Bronchial epithelial cell (primary cell): ENCODE data around the gene TTC39A. TPM values are rescaled to one million over a fixed set of nuclear protein-coding genes. Genes with fewer than 3 reads are reported as not detected.

Experiments used
- DNase-seq: peaks from one replicate; pipeline ENCODE4 v3.0.0-alpha.2; 2010; ENCODE audit warnings: low read depth
- FAIRE-seq: peaks from 2 replicates; lab custom pipeline; 2011; peaks lifted over from hg19 to GRCh38; lab: Jason Lieb, UNC
- H3K27me3 ChIP-seq: 2 replicates; pipeline ENCODE4 v1.5.1; 2011; ENCODE audit warnings: low read length; ENCODE audit not compliant: control insufficient read depth, insufficient read depth
- H3K36me3 ChIP-seq: 2 replicates; pipeline ENCODE4 v1.5.1; 2011; ENCODE audit warnings: low read length; ENCODE audit not compliant: control insufficient read depth, insufficient read depth
- H3K4me3 ChIP-seq: 2 replicates; pipeline ENCODE4 v1.5.1; 2011; ENCODE audit warnings: mild to moderate bottlenecking, low read depth, low read length, control low read depth
- total RNA-seq: library from RNA; depleted of rRNA; stranded (reverse); fragments of >200 nt; gene quantifications from 2 replicates; pipeline ENCODE4 v1.2.1, GENCODE V29; 2014
- TF ChIP-seq, protein P1 (sequence below): IDR thresholded peaks from 2 replicates; pipeline ENCODE4 v1.5.1; 2011; ENCODE audit warnings: mild to moderate bottlenecking, moderate library complexity, low read length, control low read depth, inconsistent platforms; ENCODE audit not compliant: insufficient read depth, severe bottlenecking

Gene TTC39A
- total RNA-seq, 1 donor from 2014 or later, result 6.1 TPM

GRCh38 chr1:51343624-51344023 lies 13.3 kb upstream of the TTC39A start:
- FAIRE-seq, result no peak
- H3K4me3 ChIP-seq, result no peak overlapping the region
- DNase-seq, result no peak
- no peaks in the 10 kb centered on the region for H3K36me3 ChIP-seq
- TF ChIP-seq, protein P1, sequence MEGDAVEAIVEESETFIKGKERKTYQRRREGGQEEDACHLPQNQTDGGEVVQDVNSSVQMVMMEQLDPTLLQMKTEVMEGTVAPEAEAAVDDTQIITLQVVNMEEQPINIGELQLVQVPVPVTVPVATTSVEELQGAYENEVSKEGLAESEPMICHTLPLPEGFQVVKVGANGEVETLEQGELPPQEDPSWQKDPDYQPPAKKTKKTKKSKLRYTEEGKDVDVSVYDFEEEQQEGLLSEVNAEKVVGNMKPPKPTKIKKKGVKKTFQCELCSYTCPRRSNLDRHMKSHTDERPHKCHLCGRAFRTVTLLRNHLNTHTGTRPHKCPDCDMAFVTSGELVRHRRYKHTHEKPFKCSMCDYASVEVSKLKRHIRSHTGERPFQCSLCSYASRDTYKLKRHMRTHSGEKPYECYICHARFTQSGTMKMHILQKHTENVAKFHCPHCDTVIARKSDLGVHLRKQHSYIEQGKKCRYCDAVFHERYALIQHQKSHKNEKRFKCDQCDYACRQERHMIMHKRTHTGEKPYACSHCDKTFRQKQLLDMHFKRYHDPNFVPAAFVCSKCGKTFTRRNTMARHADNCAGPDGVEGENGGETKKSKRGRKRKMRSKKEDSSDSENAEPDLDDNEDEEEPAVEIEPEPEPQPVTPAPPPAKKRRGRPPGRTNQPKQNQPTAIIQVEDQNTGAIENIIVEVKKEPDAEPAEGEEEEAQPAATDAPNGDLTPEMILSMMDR, result no peak
- H3K27me3 ChIP-seq, result peaks cover 5% of the 10 kb centered on the region

DNA sequence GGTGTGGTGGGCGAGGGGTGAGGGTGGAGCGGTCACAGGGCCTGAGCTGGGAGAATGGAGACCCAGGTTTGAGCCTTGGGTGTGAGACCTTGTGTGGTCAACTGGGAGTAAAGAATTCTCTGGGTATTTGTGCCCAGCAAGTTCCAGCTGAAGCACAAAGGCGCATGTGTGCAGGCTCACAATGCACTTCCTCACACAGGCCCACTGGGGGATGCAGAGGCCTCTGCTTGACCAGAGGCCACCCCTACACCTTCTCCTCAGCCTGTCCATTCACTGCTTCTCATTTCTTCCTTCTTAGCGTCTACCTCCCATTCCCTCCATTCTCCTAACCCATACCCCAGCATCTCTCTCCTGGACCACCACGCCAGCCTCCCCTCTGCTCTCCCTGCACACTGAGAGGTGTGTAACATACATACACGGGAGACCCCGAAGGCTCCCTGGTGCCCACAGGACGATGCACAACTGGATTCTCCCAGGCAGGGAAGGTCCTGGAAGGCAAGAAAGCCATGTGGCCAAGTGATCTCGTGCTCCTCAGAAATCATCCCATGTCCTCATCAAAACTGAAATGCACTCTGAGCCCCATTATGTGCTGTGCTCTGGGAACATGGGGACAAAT lies 12.3 kb upstream of the TTC39A start:
- TF ChIP-seq, protein P1, result no peak
- no peaks in the 10 kb centered on the region for H3K36me3 ChIP-seq
- FAIRE-seq, result no peak
- peaks cover 5% of the 10 kb centered on the region for H3K27me3 ChIP-seq
- DNase-seq, result no peak
- H3K4me3 ChIP-seq, result no peak overlapping the region

DNA sequence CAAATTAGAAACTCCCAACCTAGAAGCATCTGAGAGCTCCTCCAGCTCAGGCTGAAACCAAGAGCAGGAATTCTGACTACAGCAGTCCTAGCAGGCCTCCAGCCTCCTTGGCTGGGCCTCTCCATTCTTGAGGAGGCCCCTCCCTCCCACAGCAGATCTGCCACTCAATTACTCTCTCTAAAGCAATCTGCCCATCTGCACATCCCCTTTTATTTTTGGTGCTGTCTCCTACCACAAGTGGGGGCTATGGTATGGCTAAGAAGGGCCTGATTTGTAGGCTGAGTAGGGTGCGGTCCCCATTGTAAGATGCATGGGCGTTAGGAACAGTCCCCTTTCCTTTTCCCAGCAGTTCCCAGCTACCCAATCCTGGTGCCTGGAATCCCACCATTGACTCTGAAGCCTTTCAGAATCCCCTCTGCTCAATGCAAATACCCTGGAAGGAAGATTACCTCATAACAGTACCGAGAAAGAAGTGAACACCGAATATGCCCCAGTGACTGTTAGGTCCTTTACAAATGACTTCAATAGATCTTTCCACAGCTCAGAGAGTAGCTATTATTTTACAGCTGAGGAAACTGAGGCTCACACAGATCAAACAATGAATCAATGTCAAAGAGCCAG lies 11.6 kb upstream of the TTC39A start:
- no peak for DNase-seq
- TF ChIP-seq, protein P1, result no peak
- FAIRE-seq, result no peak
- peaks cover 5% of the 10 kb centered on the region for H3K27me3 ChIP-seq
- H3K36me3 ChIP-seq, result no peaks in the 10 kb centered on the region
- H3K4me3 ChIP-seq, result no peak overlapping the region

DNA sequence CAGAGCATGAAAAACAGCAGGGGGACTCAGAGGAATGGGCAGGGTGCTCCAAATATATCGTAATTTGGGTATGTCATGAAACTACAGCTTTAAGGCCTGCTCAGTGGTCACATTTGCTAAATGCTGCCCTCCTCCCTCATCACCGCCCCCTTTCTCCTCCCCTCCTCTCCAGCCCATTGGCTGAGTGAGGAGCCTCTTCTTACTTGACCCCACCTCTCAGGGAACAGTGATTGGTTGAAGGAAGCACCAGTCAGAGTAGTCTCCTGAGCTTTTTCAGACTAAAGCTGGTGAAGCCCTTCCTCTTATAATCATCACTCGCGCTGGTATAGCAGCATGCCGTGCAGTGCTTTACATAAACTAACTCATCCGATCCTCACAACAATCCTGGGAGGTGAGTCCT lies 10.0 kb upstream of the TTC39A start:
- no peak for DNase-seq
- H3K27me3 ChIP-seq, result peaks cover 5% of the 10 kb centered on the region
- FAIRE-seq, result no peak

DNA sequence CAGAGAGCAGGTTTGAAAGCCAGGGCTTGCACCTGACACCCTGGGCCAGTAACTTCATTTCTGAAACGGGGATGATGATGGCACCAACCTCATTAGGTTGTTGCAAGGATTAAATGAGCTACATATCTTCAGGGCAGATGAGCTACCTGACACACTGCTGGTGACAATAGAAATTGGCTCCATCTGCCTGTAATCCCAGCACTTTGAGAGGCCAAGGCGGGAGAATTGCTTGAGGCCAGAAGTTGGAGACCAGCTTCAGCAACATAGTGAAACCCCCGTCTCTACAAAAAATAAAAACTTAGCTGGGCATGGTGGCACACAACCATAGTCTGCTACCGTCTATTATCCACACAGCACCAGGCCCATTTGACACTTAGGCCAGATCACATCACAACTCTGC lies 6.3 kb upstream of the TTC39A start:
- TF ChIP-seq, protein P1, result no peak
- DNase-seq (no peak), FAIRE-seq (peak; percentile 13)
- no peaks in the 10 kb centered on the region for H3K36me3 ChIP-seq
- no peak overlapping the region for H3K4me3 ChIP-seq
- no peaks in the 10 kb centered on the region for H3K27me3 ChIP-seq

More for the DNA sequence above, 10.0 kb upstream of the TTC39A start:
- Histone ChIP-seq H3K36me3 (no peaks in the 10 kb centered on the region), H3K4me3 (no peak overlapping the region)
- TF ChIP-seq, protein P1, result no peak
